ENCODE data around the gene TCN2. TPM values are rescaled to one million over a fixed set of nuclear protein-coding genes. Genes with fewer than 3 reads are reported as not detected.

TCN2 gene
- total RNA-seq, 2 donors from 2014 or later, result 9.3 to 27.0 TPM

- H3K4me1 ChIP-seq, result peaks cover 5% of the 10 kb centered on the region
- intact Hi-C loops (cut with DNase I), result loop anchor here (10.0 kb wide), 1 partner anchor 157 kb away; no protein-coding TSS in a partner anchor
- no peaks in the 10 kb centered on the region for H3K9me3 ChIP-seq
- no peak for TF ChIP-seq CTCF (IDR thresholded peaks at IDR 0.05)
- H3K27me3 ChIP-seq, result no peaks in the 10 kb centered on the region
- H3K27ac ChIP-seq, result no peak overlapping the region
- no peak for DNase-seq
- H3K36me3 ChIP-seq, result no peaks in the 10 kb centered on the region
- H3K4me3 ChIP-seq, result no peak overlapping the region
- no peak overlapping the region for H3K9ac ChIP-seq (ENCODE audit: low read depth in 2 of 2, low read length in 2 of 2)
Measured at GRCh38 chr22:30601464-30601863, 5.5 kb upstream of the TCN2 start.

GRCh38 chr22:30602049-30602448 is 4.9 kb upstream of the TCN2 start:
- peak; percentile 32 for DNase-seq
- intact Hi-C loops (cut with DNase I), result loop anchor here (10.0 kb wide), 1 partner anchor 157 kb away; no protein-coding TSS in a partner anchor
- no peak overlapping the region for H3K4me3 ChIP-seq
- H3K27ac ChIP-seq, result no peak overlapping the region
- no peaks in the 10 kb centered on the region for H3K9me3 ChIP-seq
- no peak for TF ChIP-seq CTCF (IDR thresholded peaks at IDR 0.05)
- no peaks in the 10 kb centered on the region for H3K36me3 ChIP-seq
- H3K4me1 ChIP-seq, result peaks cover 5% of the 10 kb centered on the region
- no peak overlapping the region for H3K9ac ChIP-seq (ENCODE audit: low read depth in 2 of 2, low read length in 2 of 2)
- no peaks in the 10 kb centered on the region for H3K27me3 ChIP-seq

- H3K4me1 ChIP-seq, result peaks cover 22% of the 10 kb centered on the region
- no peak overlapping the region for H3K9ac ChIP-seq (ENCODE audit: low read depth in 2 of 2, low read length in 2 of 2)
- TF ChIP-seq CTCF (IDR thresholded peaks at IDR 0.05), result no peak
- no peaks in the 10 kb centered on the region for H3K9me3 ChIP-seq
- intact Hi-C loops (cut with DNase I), result loop anchor here (10.0 kb wide), 1 partner anchor 159 kb away; no protein-coding TSS in a partner anchor
- no peaks in the 10 kb centered on the region for H3K27me3 ChIP-seq
- H3K36me3 ChIP-seq, result no peaks in the 10 kb centered on the region
- H3K4me3 ChIP-seq, result no peak overlapping the region
- H3K27ac ChIP-seq, result no peak overlapping the region
- DNase-seq, result no peak
Measured at GRCh38 chr22:30603801-30604200, 3.2 kb upstream of the TCN2 start.

GRCh38 chr22:30604723-30605122 is 2.3 kb upstream of the TCN2 start:
- Histone ChIP-seq H3K4me3 (no peak overlapping the region), H3K4me1 (peaks cover 26% of the 10 kb centered on the region), H3K27me3 (no peaks in the 10 kb centered on the region), H3K36me3 (no peaks in the 10 kb centered on the region), H3K27ac (no peak overlapping the region), H3K9ac (ENCODE audit: low read depth in 2 of 2, low read length in 2 of 2) (no peak overlapping the region), H3K9me3 (no peaks in the 10 kb centered on the region)
- TF ChIP-seq CTCF (IDR thresholded peaks at IDR 0.05), result no peak
- no peak for DNase-seq
- intact Hi-C loops (cut with DNase I), result loop anchor here (10.0 kb wide), 1 partner anchor 160 kb away; no protein-coding TSS in a partner anchor

- no peaks in the 10 kb centered on the region for H3K36me3 ChIP-seq
- peak; percentile 79 for DNase-seq
- intact Hi-C loops (cut with DNase I), result loop anchor here (10.0 kb wide), 1 partner anchor 161 kb away; no protein-coding TSS in a partner anchor
- peak overlapping the region; percentile 11 for H3K27ac ChIP-seq
- peaks cover 26% of the 10 kb centered on the region for H3K4me1 ChIP-seq
- H3K9me3 ChIP-seq, result no peaks in the 10 kb centered on the region
- TF ChIP-seq CTCF (IDR thresholded peaks at IDR 0.05), result peak; percentile 69
- peak overlapping the region; percentile 52 for H3K4me3 ChIP-seq
- H3K9ac ChIP-seq (ENCODE audit: low read depth in 2 of 2, low read length in 2 of 2), result peak overlapping the region in 1 of 2 donors; percentile 46
- H3K27me3 ChIP-seq, result no peaks in the 10 kb centered on the region
Measured at GRCh38 chr22:30605449-30606110, 1.4 kb upstream of the TCN2 start.
